Hematopoietic multipotent progenitor cell treated with erythropoietin and hydrocortisone succinate and interleukin-3 and kit ligand, for 17 days (in vitro differentiated cells): ENCODE measurements around the gene ESRP2.

Experiments
- DNase-seq: peaks from one replicate; pipeline ENCODE4 v3.0.0-alpha.2; 2015; ENCODE audit warnings: low spot score

The ESRP2 gene

GRCh38 chr16:68237243-68238028 is 1.5 kb upstream of the ESRP2 start:
- DNase-seq, result peak; percentile 98

- DNase-seq, result no peak
These were observed 907 bp upstream of the ESRP2 start for GRCh38 chr16:68236826-68237242.

DNA sequence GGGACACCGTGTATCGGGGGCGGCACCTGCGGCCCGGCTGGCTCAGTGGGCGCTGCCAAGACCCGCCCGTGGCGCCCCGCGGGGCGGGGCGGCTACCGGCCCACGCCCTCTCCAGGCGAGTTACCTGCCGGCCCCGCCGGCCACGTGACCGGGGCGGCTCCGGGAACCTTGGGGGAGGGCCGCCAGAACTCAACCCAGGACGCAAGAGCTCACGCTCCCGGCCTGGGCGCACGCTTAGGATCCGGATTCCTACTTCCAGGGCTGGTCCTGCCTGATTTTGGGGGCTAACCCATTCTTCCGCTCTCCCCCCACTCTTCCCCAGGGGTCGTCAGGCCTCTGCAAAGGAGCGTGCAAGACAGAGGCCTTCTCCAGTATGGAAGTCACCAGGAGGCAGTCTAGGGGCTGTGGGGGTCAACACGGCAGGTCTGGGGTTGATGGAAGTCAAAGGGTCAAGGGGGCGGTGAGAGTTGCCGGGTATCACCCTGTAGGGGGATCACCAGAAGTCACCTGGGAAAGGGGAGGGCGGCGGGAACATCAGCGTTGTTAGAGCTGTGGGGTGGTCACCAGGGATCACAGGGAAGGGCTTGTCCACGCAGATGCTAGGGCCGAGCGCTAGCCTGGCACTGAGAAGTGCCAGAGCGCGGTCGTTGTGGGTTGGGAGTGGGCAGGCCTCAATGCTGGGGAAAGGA is 354 bp upstream of the ESRP2 start:
- DNase-seq, result peak; percentile 79

DNA sequence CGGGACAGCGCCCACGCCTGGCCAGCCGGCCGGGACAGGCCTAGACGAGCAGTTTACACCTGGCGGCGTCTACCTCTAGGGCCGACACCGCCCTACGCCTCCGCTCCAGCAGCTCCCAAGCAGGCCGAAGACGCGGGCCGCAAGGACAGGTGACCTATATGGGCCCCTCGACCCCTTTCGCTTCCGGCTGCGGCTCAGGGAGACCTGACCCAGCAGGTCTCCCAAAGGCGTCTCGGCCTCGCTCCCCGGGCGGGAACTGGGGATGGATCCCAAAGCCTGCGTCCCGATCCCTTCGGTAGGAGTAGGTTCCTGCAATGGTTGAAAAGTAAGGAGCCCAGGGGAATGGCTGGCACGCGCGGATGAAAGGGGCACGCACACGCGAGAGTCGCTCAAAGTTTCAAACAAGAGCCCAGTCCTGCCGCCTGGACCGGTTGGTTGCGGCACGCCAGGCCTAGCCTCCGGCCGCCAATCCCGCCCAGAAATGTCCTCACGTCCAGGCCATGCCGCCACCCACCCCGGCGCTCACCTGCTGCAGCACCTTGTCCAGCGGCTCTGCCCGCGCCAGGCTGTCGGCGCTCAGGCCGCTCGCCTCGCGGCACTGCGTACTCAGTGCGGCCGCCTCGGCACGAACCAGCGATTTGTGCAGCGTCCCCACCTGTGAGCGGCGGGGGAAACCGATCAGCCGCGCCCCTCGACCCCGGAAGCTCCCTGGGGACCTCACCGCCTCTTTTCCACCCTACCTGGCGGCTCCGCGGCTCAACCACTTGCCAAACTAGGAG is 630 bp downstream of the ESRP2 start:
- no peak for DNase-seq

- DNase-seq, result no peak
These were observed 1.5 kb downstream of the ESRP2 start for GRCh38 chr16:68234188-68235107.

DNA sequence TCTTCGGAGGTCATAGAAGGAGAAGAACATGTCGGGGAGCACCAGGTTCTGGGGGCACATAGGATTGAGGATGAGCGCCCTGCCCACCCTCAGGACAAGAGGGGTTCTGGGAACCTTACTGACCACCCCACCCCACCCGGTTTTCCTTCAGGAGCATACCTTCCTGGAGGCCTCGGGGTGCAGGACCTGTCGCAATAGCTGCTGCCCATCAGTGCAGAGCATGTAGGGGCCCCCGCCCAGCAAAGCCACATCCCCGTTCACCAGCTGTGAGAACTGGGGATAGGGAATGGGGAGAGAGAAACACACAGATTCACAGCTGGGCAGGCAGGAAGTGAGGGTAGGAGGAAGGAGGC is 2.1 kb downstream of the ESRP2 start:
- no peak for DNase-seq

DNA sequence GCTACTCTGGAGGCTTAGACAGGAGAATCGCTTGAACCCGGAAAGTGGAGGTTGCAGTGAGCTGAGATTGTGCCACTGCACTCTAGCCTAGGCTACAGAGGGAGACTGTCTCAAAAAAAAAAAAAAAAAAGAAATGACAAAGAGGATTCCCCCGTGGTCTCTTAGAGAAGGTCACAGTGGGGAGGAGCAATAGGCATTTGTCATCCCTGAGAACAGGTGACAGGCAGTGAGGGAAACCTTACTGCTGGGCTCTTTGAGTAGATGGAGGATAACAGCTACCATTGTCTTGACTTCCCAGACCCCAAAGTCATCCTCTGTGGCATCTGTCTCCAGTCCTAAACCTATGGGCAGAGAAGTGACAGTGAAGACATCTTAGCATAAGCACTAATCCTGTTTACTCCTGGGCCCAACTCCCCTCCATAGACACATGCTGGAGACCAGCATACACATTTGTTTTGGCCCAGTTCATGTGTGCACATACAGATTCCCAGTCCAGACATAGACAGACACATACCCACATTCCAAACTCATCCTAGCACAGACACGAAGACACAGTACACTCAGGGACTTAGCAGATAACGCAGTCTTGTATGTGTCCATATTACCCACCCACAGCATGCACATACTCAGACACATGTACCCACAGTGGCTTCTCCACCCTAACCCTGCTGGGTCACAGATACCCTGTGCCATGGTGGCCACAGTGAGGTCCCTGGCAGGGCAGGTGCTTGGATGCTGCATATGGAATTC is 2.7 kb downstream of the ESRP2 start:
- no peak for DNase-seq

DNA sequence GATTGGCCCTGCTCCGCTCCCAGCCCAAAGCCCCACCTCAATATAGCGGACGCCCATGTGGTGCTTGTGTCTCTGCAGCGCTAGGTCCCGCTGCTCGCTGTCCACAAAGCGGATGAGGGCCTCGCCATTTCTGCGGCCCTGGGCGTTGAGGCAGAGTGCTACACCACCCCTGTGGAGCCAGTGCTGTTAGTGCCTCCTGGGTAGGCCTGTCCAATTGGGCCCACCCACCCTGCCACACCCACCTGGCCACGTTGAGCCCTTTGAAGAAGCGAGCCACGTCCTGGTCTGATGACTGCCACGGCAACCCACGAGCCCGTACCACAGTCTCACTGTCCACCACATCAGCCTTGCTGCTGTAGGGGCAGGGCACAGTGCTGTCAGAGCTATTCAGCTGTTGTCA is 3.6 kb downstream of the ESRP2 start:
- DNase-seq, result no peak

GRCh38 chr16:68231384-68232136 is 4.4 kb downstream of the ESRP2 start:
- no peak for DNase-seq

GRCh38 chr16:68230956-68231355 is 5.0 kb downstream of the ESRP2 start:
- DNase-seq, result no peak

GRCh38 chr16:68230176-68230571 is 5.8 kb downstream of the ESRP2 start:
- DNase-seq, result no peak

DNA sequence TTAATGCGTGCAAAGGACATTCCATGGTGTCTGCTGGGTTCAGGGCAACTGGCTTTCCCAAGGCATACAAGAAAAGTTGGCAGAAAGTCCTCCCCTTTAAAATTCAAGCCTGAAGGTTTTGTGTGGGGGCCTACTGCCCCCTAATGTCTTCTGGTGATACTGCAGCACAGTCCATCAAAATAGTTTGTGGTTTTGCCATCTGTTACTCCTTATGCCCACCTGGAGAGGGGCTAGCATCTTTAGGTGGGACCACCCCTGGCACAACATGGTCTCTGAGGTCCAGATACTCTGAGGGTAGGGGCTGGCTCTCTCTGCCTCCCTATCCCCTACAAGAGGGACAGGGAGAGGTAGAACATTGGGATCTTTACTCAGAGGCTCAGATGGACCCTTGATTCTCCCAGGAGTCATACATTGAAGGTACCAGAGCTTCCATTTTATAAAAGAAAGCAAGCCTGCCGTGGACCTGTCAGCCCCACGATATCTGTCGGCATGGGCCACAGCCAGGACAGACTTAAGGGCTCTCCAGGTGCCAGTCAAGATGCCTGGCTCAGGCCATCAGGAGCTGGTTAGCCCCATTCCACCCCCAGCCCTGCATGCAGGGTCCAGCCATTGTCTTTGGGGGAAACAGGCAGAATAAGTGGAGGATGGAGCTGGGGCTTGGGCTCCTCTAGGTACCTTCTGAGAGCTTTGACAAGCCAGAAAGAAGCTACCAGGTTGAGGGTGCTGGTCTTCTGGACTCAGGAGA is 6.3 kb downstream of the ESRP2 start:
- peak; percentile 84 for DNase-seq

GRCh38 chr16:68228652-68229051 is 7.3 kb downstream of the ESRP2 start:
- DNase-seq, result peak; percentile 33

DNA sequence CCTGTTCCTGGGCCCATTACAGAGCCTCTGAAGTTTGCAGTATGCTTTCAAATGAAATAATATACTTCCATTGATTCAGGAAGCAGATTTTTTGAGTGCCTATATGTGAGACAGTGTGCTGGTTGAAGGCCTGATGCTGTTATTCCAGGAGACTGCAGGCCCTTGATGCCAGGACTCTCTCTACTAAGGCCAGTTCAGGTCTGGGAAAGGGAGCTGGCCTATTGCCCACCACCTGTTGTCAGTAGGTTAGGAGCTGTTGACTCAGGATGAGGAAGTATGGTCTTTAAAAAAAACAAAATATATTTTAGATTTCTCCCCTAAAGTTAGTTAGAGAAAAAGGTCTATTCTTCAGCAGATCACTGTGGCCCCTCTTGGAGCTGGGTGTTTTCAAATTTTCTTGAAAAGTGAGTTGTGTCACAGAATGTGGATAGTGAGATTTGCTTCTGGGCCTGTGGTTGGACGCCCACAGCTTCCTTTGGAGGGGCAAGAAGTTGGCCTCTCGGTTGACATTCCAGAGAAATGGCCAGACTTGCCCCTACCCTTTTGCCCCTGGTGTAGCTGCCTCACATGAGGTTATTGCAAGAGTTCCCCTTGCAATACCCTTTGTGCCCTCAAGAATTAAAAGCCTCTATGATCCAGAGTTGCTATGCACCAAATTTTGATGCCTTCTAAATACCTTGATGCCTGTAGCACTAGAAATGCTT is 7.9 kb downstream of the ESRP2 start:
- no peak for DNase-seq

- DNase-seq, result no peak
These were observed 8.6 kb downstream of the ESRP2 start for GRCh38 chr16:68227183-68227793.

- no peak for DNase-seq
These were observed 9.8 kb downstream of the ESRP2 start for GRCh38 chr16:68226116-68226515.

GRCh38 chr16:68223072-68223471 is 12.9 kb downstream of the ESRP2 start:
- no peak for DNase-seq

DNA sequence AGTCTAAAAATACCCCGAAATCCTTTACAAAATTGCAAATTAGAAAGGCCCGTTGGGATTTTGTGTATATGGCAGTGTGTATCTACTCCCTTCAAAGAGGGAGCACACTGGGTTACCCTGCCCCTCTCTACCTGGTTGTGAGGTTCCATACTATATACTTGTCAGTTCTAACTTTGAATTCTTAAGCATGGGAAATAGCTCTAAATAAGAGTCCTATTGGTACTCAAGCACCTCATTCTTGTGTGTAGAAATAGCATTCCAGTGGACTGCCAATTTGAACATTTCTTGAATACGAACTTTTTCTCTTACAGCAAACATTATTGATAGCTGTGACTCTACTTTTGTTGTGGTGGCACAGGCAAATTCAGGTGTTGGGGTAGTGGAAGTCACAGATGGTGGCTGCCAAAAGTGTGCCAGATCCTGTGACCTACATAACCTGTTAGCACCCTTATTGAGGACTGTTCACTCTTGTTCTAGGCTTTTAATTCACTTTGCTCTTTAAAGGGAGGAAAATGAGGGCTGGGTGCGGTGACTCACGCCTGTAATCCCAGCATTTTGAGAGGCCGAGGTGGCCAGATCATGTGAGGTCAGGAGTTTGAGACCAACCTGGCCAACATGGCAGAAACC is 16.1 kb downstream of the ESRP2 start:
- DNase-seq, result no peak
